Natural killer cell (primary cell): ENCODE data around the gene KLHL35. TPM values are rescaled to one million over a fixed set of nuclear protein-coding genes. Genes with fewer than 3 reads are reported as not detected.

Experiments
- ATAC-seq, 3 donors: fragments of 150-1000 bp in 2 of 3; fragments of 200-7000 bp in 1 of 3; cut with Tn5 transposase; 1 replicate in 1 of 3; 2 replicates in 2 of 3; pipeline ENCODE4 v1.10.0; 2021; ENCODE audit warnings: mild to moderate bottlenecking in 2 of 3, moderate library complexity in 2 of 3
- DNase-seq, 2 donors: peaks; one replicate each; pipeline versions ENCODE4 v3.0.0 to v3.0.0-alpha.2; 2013 to 2021; ENCODE audit warnings: mixed read lengths in 1 of 2
- H3K27ac ChIP-seq: one replicate; pipeline ENCODE4 v1.5.1; 2013; ENCODE audit warnings: mild to moderate bottlenecking, low read length
- H3K27me3 ChIP-seq: one replicate; pipeline ENCODE4 v1.6.1; 2013; ENCODE audit warnings: low read length; ENCODE audit not compliant: control insufficient read depth, insufficient read depth
- H3K36me3 ChIP-seq: one replicate; pipeline ENCODE4 v1.6.1; 2013; ENCODE audit warnings: low read length; ENCODE audit not compliant: control insufficient read depth, insufficient read depth
- H3K4me1 ChIP-seq: one replicate; pipeline ENCODE4 v1.6.1; 2013; ENCODE audit warnings: low read length; ENCODE audit not compliant: control insufficient read depth, insufficient read depth
- H3K4me3 ChIP-seq: one replicate; pipeline ENCODE4 v1.5.1; 2013; ENCODE audit warnings: low read length
- H3K9me3 ChIP-seq: one replicate; pipeline ENCODE4 v1.6.1; 2013; ENCODE audit warnings: low read length; ENCODE audit not compliant: control insufficient read depth, insufficient read depth
- H3K27ac Mint-ChIP-seq, 2 donors: one replicate each; pipeline ENCODE4 v1.8.0; 2022; ENCODE audit warnings: mild to moderate bottlenecking in 2 of 2, mixed read lengths in 2 of 2, moderate library complexity in 1 of 2
- H3K27me3 Mint-ChIP-seq, 2 donors: one replicate each; pipeline ENCODE4 v1.8.0; 2022; ENCODE audit warnings: low read depth in 2 of 2, mixed read lengths in 2 of 2
- H3K36me3 Mint-ChIP-seq: one replicate; pipeline ENCODE4 v1.8.0; 2022; ENCODE audit warnings: mixed read lengths
- H3K4me1 Mint-ChIP-seq, 2 donors: one replicate each; pipeline ENCODE4 v1.8.0; 2022; ENCODE audit warnings: mixed read lengths in 2 of 2
- H3K4me3 Mint-ChIP-seq: one replicate; pipeline ENCODE4 v1.8.0; 2022; ENCODE audit warnings: mild to moderate bottlenecking, moderate library complexity, mixed read lengths
- H3K9me3 Mint-ChIP-seq, 2 donors: one replicate each; pipeline ENCODE4 v1.8.0; 2022; ENCODE audit warnings: mixed read lengths in 2 of 2
- CTCF ChIP-seq: fragments of 200-600 bp; IDR thresholded peaks from one replicate; pipeline ENCODE4 v1.8.0; 2022; ENCODE audit warnings: antibody characterized with exemption
- WGBS: methylation state at CpG from one replicate; pipeline ENCODE4 v1.1.7; 2013; ENCODE audit warnings: missing lambda C conversion rate; ENCODE audit not compliant: insufficient coverage; 5-methylcytosine and 5-hydroxymethylcytosine counted together
- intact Hi-C: fragments of 100-400 bp; cut with micrococcal nuclease; formaldehyde crosslinking; loops from one replicate; pipeline ENCODE4 v1.14.2; 2022
- total RNA-seq, 4 donors: library from RNA; stranded (reverse); fragments of 120-200 nt in 1 of 4; gene quantifications; one replicate each; pipeline versions ENCODE4 v1.2.3 to v1.2.4, GENCODE V29; 2013 to 2022

Gene KLHL35
- total RNA-seq, 3 donors from 2014 or later (not counting 1 experiment from before 2014, with no cell fraction given): 0.40 to 0.93 (median 0.54) TPM

- ATAC-seq: no peak
Measured at GRCh38 chr11:75453916-75454655, 21.1 kb upstream of the KLHL35 start.

GRCh38 chr11:75450826-75451821, 18.1 kb upstream of the KLHL35 start:
- DNase-seq (peak in 1 of 2 donors; percentile 45), ATAC-seq (peak in 2 of 3 donors; percentile 24 to 44)
- no peaks in the 10 kb centered on the region for H3K9me3 Mint-ChIP-seq
- no peak overlapping the region for H3K27ac Mint-ChIP-seq
- no peak overlapping the region for H3K4me3 Mint-ChIP-seq
- Histone ChIP-seq H3K4me1 (no peaks in the 10 kb centered on the region), H3K27ac (no peak overlapping the region), H3K36me3 (no peaks in the 10 kb centered on the region), H3K27me3 (no peaks in the 10 kb centered on the region), H3K9me3 (peaks cover 4% of the 10 kb centered on the region), H3K4me3 (no peak overlapping the region)
- H3K27me3 Mint-ChIP-seq: no peaks in the 10 kb centered on the region
- no peaks in the 10 kb centered on the region for H3K4me1 Mint-ChIP-seq
- no peaks in the 10 kb centered on the region for H3K36me3 Mint-ChIP-seq
- TF ChIP-seq CTCF: peak; percentile 54
- intact Hi-C loops: no loop called here
- 84% methylated on average over 46 of the region's 46 CpGs for WGBS

More at GRCh38 chr11:75453916-75454655, 21.1 kb upstream of the KLHL35 start:
- Mint-ChIP-seq H3K4me3 (no peak overlapping the region), H3K4me1 (no peaks in the 10 kb centered on the region), H3K27ac (no peak overlapping the region), H3K9me3 (no peaks in the 10 kb centered on the region), H3K36me3 (no peaks in the 10 kb centered on the region), H3K27me3 (no peaks in the 10 kb centered on the region)
- no peak overlapping the region for H3K4me3 ChIP-seq
- DNase-seq: no peak
- H3K4me1 ChIP-seq: no peaks in the 10 kb centered on the region
- intact Hi-C loops: no loop called here
- no peaks in the 10 kb centered on the region for H3K36me3 ChIP-seq
- no peaks in the 10 kb centered on the region for H3K27me3 ChIP-seq
- H3K27ac ChIP-seq: no peak overlapping the region
- TF ChIP-seq CTCF: no peak
- peaks cover 4% of the 10 kb centered on the region for H3K9me3 ChIP-seq
- WGBS: 91% methylated on average over 9 of the region's 9 CpGs

GRCh38 chr11:75450236-75450635, 17.2 kb upstream of the KLHL35 start:
- ATAC-seq (no peak), DNase-seq (no peak)
- H3K27ac ChIP-seq: no peak overlapping the region
- no peaks in the 10 kb centered on the region for H3K9me3 Mint-ChIP-seq
- peaks cover under 1 to 2% of the 10 kb centered on the region in 2 donors for H3K27me3 Mint-ChIP-seq
- no peak overlapping the region for H3K4me3 Mint-ChIP-seq
- H3K4me1 Mint-ChIP-seq: peaks cover 1 to 2% of the 10 kb centered on the region in 2 donors
- H3K27ac Mint-ChIP-seq: no peak overlapping the region
- H3K4me1 ChIP-seq: no peaks in the 10 kb centered on the region
- no peaks in the 10 kb centered on the region for H3K36me3 ChIP-seq
- no peak overlapping the region for H3K4me3 ChIP-seq
- H3K9me3 ChIP-seq: peaks cover 4% of the 10 kb centered on the region
- intact Hi-C loops: no loop called here
- no peak for TF ChIP-seq CTCF
- no peaks in the 10 kb centered on the region for H3K36me3 Mint-ChIP-seq
- WGBS: 94% methylated on average over 7 of the region's 7 CpGs
- no peaks in the 10 kb centered on the region for H3K27me3 ChIP-seq
